GM12801 (cell line): ENCODE results near the gene LCE2D.

Experiments
- TF ChIP-seq, protein P1 (sequence below): IDR thresholded peaks from one replicate; pipeline ENCODE4 v1.5.1; 2011; ENCODE audit warnings: control low read depth; ENCODE audit not compliant: insufficient read length; ENCODE audit errors: extremely low read depth

LCE2D gene

DNA sequence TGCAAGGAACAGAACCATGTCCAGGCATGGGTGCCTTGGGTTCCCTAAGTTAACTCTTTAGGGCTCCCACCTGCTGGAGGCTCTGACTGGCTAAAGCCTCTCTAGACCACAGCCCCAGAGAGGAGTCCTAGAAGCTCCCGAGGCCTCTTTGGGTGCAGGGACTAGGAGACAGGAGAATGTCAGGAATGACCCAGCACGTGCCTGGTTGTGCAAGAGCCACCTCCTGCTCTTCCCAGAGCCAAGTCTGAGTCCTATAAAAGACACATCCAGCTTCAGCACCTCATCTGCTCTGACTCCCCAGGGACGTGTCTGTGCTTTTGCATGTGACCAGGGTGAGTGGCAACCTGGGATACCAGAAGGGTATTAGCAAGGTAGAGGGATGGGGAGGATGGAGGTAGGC lies at the start of gene LCE2D:
Gene LCE2D, plus strand, starts transcription at position 283 of the 400 bp plus-strand sequence. CDS start 726 bp downstream, outside the sequence.
- TF ChIP-seq, protein P1, sequence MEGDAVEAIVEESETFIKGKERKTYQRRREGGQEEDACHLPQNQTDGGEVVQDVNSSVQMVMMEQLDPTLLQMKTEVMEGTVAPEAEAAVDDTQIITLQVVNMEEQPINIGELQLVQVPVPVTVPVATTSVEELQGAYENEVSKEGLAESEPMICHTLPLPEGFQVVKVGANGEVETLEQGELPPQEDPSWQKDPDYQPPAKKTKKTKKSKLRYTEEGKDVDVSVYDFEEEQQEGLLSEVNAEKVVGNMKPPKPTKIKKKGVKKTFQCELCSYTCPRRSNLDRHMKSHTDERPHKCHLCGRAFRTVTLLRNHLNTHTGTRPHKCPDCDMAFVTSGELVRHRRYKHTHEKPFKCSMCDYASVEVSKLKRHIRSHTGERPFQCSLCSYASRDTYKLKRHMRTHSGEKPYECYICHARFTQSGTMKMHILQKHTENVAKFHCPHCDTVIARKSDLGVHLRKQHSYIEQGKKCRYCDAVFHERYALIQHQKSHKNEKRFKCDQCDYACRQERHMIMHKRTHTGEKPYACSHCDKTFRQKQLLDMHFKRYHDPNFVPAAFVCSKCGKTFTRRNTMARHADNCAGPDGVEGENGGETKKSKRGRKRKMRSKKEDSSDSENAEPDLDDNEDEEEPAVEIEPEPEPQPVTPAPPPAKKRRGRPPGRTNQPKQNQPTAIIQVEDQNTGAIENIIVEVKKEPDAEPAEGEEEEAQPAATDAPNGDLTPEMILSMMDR: no peak

- TF ChIP-seq, protein P1: no peak
Observed at GRCh38 chr1:152613511-152613910, 49.7 kb upstream of the LCE2D start, which contains the start of gene LCE3B. Gene LCE3B, plus strand, starts transcription at chr1:152613811. Its CDS starts 0 bp downstream, at chr1:152613811.

- TF ChIP-seq, protein P1: no peak
Observed at GRCh38 chr1:152621993-152622392, 41.2 kb upstream of the LCE2D start.

- TF ChIP-seq, protein P1: no peak
Observed at GRCh38 chr1:152622803-152623202, 40.4 kb upstream of the LCE2D start, which contains the start of gene LCE3A. Gene LCE3A, minus strand, starts transcription at chr1:152623103. Its CDS starts 0 bp downstream, at chr1:152623103.

GRCh38 chr1:152623203-152623844 lies 39.9 kb upstream of the LCE2D start:
- TF ChIP-seq, protein P1: no peak

DNA sequence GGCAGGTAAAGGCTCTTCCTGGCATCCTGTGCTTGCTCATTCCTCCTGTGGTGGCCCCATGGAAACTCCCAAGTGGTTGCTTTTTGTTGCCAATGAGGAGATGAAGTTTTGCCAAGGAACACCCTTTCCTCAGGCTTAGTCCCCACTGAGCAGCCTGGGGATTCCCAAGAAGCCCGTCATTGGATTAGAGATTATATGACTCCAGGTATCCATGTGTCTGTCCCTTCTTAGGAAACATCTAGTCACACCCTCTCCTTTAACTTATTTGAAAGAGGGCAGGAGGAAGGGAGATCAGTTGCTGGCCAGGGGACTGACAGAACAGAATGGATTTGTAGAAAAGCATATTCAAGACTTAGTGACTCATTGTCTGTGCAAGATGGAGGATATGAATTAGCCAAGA lies 36.4 kb upstream of the LCE2D start:
- TF ChIP-seq, protein P1: no peak

- TF ChIP-seq, protein P1: no peak
Observed at GRCh38 chr1:152630596-152630995, 32.6 kb upstream of the LCE2D start.
